ENCODE data around the gene ABHD13. TPM values are rescaled to one million over a fixed set of nuclear protein-coding genes. Genes with fewer than 3 reads are reported as not detected.

ABHD13 gene
- total RNA-seq, 1 donor from 2014 or later = 8.0 TPM

DNA sequence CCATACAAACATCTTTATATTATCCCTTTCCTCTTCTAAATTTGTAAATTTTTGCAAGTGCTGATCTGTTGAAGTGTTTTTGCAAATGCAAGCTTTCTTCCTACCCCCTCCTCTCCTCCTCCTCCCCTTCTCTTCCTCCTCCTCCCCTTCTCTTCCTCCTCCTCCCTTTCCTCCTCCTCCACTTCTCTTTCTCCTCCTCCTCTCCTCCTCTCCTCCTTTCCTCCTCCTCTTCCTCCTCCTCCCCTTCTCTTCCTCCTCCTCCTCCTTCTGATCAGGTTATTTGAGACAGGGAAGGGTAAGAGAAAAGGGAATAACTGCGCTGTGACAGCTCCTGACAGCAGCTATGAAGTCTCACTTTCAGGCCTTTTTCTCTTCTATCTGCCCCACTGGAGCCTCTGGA, 60.3 kb downstream of the ABHD13 start:
- H3K4me3 Mint-ChIP-seq = no peak overlapping the region
- H3K9me3 Mint-ChIP-seq = no peaks in the 10 kb centered on the region
- H3K27me3 Mint-ChIP-seq = no peaks in the 10 kb centered on the region
- intact Hi-C loops (cut with micrococcal nuclease) = no loop called here
- H3K4me1 Mint-ChIP-seq = peaks cover 5% of the 10 kb centered on the region
- peaks cover 11% of the 10 kb centered on the region for H3K36me3 Mint-ChIP-seq (ENCODE audit: low read depth)
- no peak overlapping the region for H3K27ac Mint-ChIP-seq
- DNase-seq = no peak

- Mint-ChIP-seq H3K36me3 (ENCODE audit: low read depth) (peaks cover 7% of the 10 kb centered on the region), H3K27ac (no peak overlapping the region), H3K27me3 (no peaks in the 10 kb centered on the region), H3K9me3 (no peaks in the 10 kb centered on the region), H3K4me1 (peaks cover 2% of the 10 kb centered on the region), H3K4me3 (no peak overlapping the region)
- no peak for DNase-seq
- intact Hi-C loops (cut with micrococcal nuclease) = no loop called here
These were observed 63.7 kb downstream of the ABHD13 start for GRCh38 chr13:108281901-108282300.

GRCh38 chr13:108283110-108283509, 64.9 kb downstream of the ABHD13 start:
- no peaks in the 10 kb centered on the region for H3K9me3 Mint-ChIP-seq
- H3K4me1 Mint-ChIP-seq = peaks cover 1% of the 10 kb centered on the region
- no peak overlapping the region for H3K27ac Mint-ChIP-seq

More at GRCh38 chr13:108283110-108283509, 64.9 kb downstream of the ABHD13 start:
- DNase-seq = no peak
- no peaks in the 10 kb centered on the region for H3K27me3 Mint-ChIP-seq
- no peak overlapping the region for H3K4me3 Mint-ChIP-seq
- intact Hi-C loops (cut with micrococcal nuclease) = no loop called here
- H3K36me3 Mint-ChIP-seq (ENCODE audit: low read depth) = peaks cover 10% of the 10 kb centered on the region

Other genes starting within 250 kb of the ABHD13 start
- 8.2 and 8.6 TPM in 2 replicates for gene LIG4, start 2.9 kb upstream of the ABHD13 start, total RNA-seq
- gene TNFSF13B, start 51.3 kb downstream of the ABHD13 start, total RNA-seq = 2.7 TPM in 2 replicates

Data from activated CD4-positive, alpha-beta T cell treated with anti-CD3 and anti-CD28 coated beads, Interleukin-2, amount 10 ng/mL, durations not matched to agents 24 days and 14 days (primary cell).